NAMALWA (cell line): Measurements from ENCODE around the gene GABRA5.
A peak's percentile ranks its signal among the peaks of the same experiment; 100 is the strongest.
"Not testable (repeated sequence)": the region's sequence is repeated elsewhere in the genome, so short reads cannot be mapped to it uniquely, and the experiment has no call there.

Source experiments
- DNase-seq: peaks from one replicate; pipeline ENCODE4 v3.0.0-alpha.2; 2015; ENCODE audit warnings: low spot score

GABRA5 gene

DNA sequence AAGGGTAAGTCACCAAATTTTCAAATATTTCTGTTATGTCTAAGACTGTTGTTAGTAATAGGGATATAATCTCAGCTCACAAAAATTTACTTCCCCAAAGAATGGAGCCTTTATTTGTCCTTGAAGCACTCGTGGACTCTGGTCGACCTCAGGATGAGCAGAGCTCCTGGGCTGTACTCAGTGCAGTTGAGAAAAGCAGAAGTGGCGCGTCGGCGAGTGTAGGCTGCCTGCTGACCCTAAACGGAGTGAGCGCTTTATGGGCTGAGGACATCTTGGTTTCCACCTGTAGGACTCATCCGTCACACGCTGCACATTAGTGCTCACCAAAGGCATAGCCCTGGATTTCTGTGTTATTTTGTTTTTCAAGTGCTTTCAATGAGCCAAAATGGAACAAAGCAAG lies 11.0 kb downstream of the GABRA5 start:
- DNase-seq = no peak

DNA sequence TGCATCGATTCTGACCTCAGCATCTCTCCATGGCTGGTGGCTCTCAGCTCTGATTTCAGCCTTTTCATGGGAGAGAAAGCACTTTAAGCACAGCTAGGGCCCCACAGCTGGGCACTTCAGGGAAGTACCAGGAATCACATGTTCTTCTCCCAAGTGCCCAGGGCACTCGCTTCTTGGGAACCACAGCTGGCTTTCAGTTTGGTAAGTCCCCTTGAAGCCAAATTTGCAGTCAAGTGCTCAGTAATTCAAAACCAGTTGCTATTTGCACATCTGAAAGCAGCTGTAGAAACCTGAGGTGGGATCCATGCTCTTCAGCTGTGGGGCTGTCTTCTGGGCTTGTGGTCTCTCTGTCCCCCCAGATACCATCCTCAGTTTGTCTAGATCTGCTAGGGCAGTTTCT lies 12.8 kb downstream of the GABRA5 start:
- DNase-seq = no peak

DNA sequence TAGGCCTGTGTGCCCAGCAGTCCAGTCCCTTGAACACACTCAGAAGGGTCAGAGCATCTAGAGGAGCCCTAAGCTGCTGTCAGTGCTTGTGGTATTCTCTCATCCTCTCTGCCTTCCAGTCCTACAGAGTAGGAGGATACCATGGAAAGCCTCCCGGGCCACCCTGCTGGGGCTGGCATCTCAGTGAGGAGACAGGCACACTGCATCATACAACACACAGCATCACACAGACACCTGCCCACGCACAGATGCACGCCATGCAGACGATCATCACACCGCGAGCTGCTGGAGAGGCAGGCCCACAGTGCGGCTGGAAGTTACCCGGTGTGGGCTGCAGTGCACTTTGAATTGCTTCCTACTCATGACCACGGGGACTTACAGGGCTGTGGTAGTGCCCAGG lies 15.2 kb downstream of the GABRA5 start:
- DNase-seq = no peak

DNA sequence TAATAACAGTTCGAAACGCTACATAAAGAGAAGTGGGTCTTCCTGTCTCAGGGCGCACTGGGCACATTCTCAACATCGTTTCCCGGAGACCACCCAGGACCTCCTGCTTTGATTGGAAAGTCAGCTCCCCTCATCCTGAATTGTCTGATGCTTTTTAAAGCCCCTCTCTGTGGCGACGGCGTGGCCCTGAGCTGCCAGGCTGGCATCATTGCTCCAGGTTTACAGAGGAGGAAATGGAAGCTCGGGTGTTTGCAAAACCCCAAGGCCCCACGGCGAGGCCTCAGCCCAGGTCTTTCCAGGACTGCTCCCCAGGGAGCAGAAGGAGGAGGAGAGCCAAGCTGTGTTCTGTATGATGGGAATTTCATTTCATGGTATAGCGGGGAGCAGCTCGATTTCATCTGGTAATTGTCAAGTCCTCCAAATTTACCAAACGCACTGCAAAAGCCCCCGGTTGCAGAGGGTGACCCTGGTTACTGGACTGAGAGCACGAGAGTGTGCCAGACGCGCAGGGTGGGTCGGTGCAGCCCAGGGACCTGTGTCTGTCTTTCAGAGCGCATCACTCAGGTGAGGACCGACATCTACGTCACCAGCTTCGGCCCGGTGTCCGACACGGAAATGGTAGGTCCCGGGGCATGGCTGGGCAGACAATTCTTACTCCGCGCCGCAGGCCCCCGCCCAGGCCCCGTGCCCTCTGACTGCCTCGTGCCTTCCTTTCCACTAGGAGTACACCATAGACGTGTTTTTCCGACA lies 15.9 kb downstream of the GABRA5 start:
- no peak for DNase-seq

DNA sequence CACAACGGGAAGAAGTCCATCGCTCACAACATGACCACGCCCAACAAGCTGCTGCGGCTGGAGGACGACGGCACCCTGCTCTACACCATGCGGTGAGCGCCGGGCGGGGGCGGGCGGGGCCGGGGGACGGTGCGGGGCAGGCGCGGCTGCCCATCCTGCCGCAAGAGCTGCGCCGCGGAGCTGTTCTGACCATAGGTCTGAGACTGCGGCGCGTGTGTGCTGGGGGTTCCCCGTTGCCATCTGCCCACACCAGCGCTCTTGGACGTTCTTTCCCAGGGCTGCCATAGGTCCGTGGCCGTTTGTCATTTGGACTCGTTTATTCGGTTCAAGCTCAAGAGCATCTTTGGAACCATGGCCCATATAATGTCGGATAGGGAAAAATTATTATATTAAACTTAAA lies 16.6 kb downstream of the GABRA5 start:
- no peak for DNase-seq

DNA sequence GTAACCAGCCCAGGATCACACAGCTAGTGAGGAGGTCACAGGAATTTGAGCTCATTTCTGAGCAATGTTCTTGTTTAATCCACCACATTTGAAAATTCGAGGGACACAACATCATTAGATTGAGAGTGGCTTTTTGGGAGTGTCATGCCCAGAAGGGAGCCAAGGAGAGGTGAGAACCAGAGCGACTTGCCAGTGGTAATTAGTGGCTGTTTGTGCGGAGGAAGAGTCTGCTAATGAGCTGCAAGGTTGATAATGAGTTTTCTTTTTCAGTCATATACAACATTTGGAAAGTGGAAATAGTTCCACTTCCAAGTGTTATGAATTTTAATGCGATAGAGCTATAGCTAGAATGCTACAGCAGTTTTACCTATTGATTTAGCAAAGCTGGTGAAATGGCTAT lies 19.7 kb downstream of the GABRA5 start:
- no peak for DNase-seq

DNA sequence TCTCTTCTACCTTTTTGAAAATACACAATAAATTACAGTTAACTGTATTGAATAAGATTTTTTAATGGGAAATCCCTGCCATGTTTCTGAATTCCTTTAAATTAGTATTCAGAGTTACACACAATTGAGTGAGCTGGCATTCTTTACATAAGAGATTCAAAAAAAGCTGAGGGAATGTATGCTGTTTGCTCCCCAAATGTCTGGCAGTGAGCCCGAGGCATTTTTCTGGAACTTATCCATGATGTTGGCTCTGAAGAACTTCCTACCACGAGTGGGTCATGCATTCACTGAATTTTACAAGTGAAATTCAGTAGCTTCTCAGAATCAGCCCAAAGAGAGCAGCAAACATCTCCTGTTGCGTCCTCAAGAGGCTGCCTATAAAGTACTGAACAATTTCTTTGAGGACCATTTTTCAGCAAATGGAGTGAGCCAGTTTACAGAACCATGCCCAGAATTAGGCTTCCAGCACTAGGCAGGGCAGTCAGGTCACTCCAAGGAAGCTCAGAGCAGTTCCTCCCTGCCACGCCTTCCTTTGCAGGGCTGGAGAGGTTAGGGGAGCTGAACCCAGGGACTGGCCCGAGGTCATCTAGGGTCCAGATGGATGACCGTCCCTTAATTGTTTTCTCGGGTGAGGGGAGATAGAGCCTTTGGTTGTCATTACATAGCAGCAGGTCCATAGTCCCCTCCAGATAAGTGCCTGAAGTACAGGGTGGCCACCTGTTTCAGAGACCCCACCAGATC lies 21.2 kb downstream of the GABRA5 start:
- no peak for DNase-seq

DNA sequence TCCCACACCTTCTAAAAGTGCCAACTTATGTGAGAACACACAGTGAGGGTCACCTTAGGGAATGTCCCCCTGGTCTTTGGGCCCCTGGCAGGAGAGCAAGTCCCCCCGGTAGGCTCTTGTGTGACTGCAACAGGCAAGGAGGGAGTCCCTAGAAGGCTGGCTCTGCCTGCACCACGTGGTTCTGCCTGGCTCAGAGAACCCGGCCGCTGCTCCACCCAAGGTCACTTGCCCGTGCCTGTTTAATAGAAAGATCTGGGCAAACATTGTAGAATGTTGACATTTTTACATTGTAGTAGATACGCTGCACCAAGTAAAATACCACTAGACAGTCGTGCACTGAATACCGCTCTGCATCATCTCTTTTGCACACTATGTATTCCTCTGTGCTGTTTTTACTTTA lies 21.9 kb downstream of the GABRA5 start:
- DNase-seq = no peak

DNA sequence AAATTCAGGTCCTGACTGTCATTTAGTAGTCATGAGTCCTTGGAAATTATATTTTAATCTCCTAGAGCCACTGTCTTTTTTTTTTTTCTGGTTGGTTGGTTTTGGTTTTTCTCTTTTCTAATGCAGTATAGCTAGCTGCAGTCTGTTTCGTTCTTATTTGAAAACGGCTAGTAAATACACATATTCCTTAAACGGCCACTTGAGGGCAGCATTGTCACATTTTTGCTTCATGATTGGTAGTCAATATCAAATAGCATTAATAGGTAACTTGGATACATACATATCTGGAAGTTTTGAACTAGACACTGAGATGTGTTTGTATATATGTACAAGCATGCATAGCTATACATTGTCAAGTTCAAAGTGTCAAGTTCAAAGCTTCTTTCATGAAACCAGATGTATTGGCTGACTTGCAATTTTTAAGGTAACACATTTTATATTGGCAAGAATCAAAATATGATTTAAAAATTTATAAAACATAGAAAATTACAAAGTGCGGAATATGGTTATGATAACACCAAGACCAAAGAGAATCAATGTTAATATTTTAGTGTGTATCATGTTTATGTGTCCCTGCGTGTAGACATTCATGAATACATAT lies 22.5 kb downstream of the GABRA5 start:
- peak; percentile 80 for DNase-seq

DNA sequence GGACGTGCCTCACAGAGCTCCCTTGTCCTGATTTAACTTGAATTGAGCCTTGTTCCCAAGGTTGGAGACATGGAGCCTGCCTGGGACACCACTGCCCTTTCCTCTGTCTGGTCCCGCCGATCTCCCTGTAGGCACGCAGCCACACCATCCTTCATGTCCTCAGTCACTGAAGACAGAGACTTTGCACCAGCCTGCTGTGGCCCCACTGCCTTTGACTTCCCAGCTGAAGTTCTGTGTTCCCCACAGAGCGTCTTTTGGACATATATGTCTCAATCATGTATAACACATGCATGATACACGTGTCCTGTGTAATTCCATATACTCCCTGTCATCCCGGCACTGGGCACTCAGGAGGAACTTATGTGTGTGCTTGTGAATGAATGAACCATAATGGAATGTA lies 23.6 kb downstream of the GABRA5 start:
- no peak for DNase-seq

DNA sequence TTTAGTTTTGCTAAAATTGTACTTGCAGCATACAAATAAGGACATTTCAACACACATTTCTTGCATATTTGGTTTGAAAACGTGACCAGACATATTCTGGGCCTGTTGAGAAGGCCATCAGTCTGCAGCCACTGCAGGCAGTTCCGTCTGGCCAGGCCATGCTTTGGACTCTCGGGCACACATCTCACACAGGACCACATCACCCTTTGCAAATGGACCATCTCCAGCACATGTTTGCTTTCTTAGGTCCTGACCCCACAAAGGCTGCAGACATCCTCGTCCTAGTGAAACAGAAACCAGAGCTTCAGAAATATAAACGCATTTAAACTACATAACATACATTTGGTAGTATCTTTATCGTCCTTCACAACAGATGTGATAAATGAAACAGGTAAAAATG lies 24.1 kb downstream of the GABRA5 start:
- no peak for DNase-seq

DNA sequence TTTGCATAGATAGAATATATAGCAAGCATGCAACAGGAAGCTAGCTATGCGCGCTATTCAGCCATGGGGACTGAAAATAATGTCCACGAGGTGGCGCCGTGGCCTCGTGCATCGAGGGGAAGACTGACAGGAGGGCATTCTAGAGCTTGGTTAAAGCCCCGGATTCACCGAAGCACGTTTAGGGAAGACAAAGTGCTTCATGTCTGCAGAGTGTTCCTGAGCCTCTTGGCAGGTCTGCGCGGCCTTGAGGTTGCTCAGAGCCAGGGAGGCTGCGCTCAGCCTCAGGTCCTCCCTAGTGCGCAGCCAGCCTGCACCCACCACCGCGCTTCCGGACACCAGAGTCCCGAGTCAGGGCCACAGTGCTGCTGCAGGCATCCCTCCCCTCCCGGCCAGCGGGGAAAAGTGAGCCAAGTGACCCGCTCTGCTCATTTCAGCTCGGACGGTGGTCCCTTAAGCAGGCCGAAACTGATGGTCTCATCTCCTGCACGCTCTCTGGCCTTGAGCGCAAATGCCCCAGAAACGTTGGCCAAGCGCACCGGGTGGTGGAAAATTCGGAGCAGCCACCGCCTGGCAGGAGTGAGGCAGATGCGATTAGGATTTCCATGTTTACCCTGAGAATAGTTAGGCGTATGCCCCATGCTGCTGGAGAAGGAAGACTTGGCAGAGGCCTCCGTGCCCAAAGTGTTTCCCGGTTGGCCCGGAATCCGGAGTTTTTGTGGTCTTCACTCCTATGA lies 24.8 kb downstream of the GABRA5 start:
- peak; percentile 90 for DNase-seq

DNA sequence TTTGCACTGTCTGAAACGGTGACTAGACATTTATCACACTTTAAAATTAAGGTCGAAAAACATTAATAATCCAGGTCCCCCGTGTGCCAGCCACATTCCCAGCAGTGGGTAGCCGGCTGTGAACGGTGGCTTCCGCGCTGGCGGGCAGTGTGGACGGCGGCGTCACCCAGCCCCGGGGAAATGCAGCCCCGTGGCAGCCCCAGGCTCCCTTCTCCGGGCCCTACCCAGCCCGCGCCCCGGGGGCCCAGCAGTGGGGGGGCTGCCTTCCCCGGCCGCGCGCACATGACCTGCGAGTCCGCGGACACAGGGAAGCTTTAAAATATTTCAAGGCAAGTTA lies 25.3 kb downstream of the GABRA5 start:
- no peak for DNase-seq

DNA sequence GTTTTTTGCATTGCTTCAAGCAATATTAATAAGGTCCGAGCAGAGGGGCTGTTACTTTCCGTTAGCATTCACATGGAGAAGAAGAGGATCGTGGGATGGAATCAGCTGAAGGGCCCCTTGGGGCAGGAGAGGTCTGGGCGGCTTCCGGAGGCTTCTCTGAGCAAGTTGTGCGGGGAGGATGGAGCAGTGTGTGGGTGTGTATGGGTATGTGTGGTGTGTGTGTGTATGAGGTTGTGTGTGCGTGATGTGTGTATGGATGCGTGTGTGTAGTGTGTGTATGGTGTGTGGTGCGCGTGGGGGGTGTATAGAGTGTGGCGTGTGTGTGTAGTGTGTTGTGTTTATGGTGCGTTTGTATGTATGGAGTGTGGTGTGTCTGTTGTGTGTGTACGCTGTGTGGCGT lies 25.8 kb downstream of the GABRA5 start:
- DNase-seq = no peak

DNA sequence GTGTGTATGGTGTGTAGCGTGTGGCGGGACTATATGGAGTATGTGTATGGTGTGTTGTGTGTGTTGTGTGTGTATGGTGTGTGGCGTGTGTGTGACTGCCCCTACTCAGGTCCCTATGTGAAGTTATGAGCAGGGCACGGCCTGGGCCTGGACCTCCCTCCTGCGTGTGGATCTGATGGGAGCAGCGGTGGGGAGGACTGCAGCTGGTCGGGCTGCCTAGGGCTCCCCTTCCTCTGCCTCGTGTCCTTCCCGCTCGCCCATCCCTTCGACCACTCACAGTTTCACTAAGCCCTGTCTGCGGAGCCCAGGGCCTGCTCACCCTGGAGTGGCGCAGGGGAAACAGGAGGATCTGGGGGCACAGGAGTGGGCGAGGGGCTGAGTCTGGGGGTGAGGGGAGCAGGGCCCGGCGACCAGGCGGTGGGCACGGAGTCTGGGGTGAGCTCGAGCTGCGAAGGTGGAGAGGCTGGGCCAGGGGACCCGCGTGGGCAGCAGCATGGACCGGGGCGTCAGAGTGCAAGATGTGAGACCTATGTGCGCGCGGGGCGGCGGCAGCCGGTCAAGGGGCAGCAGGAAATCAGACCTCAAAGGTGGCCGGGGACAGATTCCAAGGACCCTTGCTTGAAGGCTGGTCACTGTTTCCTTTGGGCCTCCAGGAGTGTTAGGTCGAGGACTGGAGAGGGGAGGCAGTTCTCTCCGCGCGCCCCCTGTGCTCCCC lies 26.6 kb downstream of the GABRA5 start:
- DNase-seq = no peak

DNA sequence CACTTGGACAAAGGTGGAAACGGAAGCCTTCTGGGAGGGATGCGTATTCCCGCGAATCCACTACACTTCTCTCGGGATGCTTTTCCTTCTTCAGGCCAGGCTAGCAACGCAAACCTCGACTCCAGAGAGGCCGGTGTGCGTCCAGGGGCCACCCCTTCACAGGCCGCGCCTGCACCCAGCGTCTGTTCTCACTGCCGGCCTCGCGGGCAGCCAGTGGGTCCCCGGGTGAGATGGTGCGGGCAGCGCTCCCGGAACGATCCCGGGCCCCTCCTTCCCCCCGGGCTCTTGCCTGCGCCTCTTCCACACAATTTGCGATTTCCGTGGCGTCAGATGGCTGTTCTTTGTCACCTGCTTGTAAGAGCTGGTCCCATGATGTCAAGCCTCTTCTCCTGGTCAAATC lies 27.3 kb downstream of the GABRA5 start:
- DNase-seq = no peak

DNA sequence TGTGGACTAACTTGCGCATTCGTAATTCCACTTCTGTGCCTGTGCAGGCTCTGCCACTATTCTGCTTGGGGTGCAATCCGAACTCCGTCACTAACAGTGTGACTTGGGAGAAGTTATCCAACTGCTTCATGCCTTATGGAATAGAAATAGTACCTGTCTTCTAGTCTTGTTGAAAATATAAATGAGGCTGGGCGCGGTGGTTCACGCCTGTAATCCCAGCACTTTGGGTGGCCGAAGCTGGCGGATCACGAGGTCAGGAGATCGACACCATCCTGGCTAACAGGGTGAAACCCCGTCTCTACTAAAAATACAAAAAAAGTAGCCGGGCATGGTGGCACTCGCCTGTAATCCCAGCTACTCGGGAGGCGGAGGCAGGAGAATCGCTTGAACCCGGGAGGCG lies 28.5 kb downstream of the GABRA5 start:
- DNase-seq = not testable (repeated sequence)

DNA sequence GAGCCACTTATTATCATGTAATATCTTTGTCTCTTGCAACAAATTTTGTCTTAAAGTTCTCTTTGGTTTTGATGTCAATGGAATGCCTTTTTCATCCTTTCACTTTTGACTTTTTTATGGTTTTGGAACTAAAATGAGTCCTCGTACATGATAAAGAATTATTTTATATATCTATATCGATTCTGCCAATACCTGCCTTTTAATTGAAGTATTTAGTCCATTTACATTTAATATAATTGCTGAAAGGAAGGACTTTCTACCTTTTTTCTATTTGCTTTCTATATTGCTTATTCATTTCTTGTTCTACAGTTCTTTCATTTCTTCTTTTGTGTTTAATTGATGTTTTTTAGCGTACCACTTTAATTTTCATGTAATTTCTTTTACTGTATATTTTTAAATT lies 32.8 kb downstream of the GABRA5 start:
- no peak for DNase-seq

DNA sequence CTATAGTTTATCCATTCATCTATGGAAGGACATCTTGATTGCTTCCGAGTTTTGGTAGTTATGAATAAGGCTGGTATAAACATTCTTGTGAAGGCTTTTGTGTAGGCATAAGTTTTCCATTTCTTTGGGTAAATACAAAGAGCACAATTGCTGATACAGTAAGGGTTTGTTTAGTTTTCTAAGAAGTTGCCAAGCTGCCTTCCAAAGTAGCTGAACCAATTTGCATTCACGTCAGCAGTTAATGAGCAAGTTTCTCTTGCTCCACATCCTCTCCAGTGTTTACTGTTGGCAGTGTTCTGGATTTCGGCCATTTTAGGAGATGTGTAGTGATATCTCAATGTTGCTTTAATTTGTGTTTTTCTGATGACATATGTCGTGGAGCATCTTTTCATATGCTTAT lies 34.2 kb downstream of the GABRA5 start:
- no peak for DNase-seq

DNA sequence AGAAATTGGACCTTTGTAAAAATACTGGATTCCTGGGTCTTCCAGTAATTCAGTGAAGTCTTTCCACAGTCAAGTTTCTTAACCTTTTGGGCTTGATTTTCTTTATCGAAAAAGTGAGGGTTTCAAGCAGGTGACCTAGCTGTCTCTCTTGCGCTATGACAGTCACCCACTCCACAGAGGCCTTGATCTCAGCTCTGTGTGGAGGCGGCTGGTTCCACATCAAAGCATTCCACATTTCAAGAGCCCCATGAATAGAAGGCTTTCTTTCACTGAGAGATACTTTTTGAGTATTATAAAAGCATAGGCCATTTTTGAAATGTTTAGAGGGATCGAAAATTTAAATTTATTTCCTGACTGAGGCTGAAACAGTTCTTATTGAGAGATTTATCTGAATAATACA lies 43.9 kb downstream of the GABRA5 start:
- DNase-seq = no peak

DNA sequence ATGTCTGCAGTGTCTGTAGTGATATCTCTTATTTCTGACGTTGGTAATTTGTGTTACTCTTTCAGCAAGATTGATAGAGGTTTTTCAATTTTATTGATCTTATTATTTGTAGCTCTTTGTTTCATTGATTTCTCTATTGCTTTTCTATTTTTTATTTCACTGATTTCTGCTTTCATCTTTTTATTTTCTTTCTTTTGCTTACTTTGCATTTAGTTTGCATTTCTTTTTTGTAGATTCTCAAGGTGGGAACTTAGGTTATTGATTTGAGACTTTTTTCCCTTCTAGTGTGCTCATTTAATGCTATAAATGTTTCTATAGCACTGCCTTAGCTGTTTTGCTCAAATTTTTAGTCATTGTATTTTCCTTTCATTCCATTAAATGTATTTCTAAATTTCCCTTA lies 54.6 kb downstream of the GABRA5 start:
- no peak for DNase-seq

DNA sequence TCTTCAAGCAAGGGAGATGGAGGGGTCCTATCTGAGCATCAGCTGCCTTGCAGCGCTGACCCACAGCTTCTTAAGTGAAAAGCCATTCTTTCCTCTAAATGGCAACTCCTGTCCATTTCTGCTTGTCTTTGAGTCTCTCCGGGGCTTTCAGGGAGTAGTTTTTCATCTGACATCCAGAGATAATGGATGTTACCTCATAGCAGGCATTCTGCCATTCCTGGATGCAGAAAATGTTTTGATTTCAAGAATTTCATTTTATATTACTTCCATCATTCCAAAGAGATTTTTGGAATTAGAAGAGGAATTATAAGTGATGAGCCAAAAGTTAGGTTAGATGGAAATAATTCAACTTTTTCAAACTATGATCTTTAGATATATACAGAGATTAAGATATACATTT lies 59.2 kb downstream of the GABRA5 start:
- no peak for DNase-seq
